HG03378 (cell line): Measurements from ENCODE around the gene PTH1R.

Source experiments
- ATAC-seq: cut with Tn5 transposase; IDR thresholded peaks from one replicate; pipeline ENCODE4 v1.9.1; 2021; ENCODE audit warnings: mild to moderate bottlenecking, moderate library complexity; ENCODE audit not compliant: unreplicated experiment

PTH1R gene

GRCh38 chr3:46877406-46878125 lies at the start of gene PTH1R:
Gene PTH1R (plus strand): TSS chr3:46877721. CDS start chr3:46883560, 5,839 bp downstream.
- ATAC-seq = no peak

DNA sequence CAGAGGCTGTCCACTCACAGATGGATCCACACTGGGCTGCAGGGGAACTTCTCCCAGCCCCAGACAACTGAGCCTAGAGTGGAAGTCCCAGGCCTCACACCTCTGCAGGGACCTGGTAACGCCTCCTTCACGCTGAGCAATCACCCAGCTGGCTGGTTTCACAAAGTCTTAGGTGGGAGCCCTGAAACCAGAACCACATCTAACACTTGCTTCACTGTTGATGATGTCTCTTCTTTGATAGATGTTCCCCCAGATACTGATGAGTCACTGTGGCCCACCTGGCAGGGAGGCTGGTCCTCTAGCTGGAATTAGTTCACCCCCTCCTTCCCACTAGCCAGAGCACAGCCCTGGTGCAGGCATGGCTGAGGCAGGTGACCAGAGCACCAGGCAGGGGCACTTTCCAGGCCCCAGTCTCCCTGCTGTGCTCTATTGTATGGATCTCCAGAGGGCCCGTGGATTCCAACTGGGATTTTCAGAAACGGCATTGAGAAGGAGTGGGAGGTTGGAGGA lies 47.8 kb upstream of the PTH1R start:
- ATAC-seq = peak; percentile 82

DNA sequence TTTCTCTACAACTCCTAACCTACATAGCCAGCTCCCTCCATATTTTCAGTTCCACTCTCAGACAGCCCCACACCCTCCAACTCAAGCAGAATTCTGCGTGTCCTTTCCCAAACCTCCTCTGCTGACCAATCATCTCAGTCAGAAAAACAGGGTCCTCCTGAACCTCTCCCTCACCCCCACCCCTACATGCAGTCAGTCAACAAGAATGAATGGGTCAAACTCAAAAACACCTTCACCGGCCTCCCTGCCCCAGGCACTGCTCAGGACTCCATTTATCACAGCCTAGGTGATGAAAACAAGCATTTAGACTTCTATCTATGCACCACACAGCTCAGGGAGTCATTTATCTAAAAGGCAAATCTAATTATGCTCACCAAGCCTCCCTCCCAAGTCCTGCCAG lies 46.7 kb upstream of the PTH1R start:
- ATAC-seq = no peak

DNA sequence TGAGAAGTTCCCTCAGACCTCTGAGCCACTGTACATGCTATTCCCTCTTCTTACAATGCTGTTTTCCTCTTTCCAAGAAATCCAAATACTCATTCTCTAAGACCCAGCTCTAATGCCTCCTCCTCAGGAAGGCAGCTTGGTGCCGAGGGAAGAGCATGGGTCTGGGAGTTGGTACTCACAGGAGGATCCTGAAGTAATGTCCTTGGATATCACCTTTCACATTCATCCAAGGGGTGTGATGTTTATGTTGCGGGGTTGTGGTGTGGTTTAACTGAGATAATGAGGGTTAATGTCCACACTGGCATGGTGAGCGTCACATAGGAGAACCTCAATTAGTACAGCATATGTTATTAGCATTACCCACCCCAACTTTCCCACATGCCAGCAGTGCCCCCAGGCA lies 46.2 kb upstream of the PTH1R start:
- no peak for ATAC-seq

DNA sequence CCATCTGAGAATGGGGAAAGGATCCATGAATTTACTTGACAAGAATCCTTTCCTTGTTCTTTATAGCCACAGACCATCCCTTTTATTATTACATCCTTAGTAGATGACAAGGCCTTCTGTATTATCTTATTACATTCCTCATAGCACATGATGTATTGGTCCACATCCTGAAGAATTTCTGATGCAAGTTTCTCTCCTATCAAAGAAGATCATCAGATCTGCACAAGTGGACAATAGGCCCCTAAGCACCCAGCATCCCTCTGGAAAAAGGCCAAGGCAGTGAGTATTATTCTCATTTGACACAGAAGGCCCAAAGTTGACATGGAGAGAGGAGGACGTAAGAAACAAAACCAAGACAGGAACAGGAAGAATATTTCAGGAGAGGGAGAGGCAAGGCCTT lies 45.7 kb upstream of the PTH1R start:
- no peak for ATAC-seq

DNA sequence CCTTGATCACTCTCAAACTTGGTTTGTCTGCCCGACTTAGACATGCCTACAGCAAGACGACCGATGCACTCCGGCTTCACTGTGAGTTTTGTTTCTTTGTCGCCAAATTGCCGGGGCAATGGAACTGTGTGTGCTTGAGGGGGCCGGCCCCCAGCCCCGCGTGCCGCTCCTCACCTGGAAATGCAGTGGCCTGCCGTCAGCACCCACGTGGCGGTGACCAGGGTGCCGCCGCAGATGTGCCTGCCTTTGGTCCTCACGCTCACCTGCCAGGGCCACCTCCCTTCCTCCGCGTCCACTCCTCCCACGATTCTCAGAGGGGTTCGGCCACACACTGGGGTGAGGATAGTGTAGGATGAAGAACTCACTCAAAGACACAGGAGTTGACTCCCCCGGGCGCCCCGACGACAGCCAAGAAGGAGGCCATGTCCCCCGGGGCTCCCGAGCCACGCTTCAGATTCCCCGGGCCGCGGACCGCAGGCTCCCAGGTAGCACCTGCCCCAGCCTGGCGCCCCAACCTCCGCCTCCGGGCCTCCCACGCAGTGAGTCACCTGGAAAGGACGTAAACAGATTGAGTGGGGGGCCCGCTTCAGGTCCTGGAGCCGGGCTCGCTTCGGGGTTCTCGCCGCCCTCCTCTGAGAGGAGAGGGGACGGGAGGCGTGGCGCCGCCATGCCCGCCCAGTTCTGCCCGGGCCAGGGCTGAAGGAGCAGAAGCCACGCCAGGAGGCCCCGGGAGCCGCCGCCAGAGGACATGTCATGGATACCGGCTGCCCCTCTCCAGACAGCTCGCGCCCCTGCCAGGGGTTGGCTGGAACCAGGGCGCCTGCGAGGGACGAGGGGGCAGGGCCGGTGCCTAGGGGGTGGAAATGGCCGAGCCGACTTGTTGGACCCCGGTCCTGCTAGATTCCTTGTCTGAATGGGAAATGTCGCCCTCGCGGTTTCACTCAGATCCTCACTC lies 43.9 kb upstream of the PTH1R start:
- no peak for ATAC-seq

GRCh38 chr3:46835054-46835453 lies 42.5 kb upstream of the PTH1R start:
- no peak for ATAC-seq

- ATAC-seq = no peak
Observed at GRCh38 chr3:46835491-46835890, 42.0 kb upstream of the PTH1R start.

DNA sequence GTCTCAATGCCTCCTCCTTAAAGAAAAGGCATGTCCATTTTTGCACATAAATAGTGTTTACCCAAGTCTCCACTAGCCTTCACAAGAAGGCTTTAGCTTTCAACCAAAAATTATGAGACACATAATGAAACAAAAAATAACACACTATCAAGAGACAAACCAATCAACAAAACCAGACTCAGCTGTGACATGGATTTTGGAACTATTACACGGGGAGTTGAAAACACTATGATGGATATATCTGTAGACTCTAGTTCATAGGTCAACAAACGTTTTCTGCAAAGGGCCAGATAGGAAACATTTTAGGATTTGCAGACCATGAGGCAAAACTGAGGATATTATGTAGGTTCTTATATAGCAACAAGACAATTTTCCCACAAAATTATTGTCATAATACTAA lies 39.2 kb upstream of the PTH1R start:
- no peak for ATAC-seq

- no peak for ATAC-seq
Observed at GRCh38 chr3:46840491-46840890, 37.0 kb upstream of the PTH1R start.

- ATAC-seq = no peak
Observed at GRCh38 chr3:46843508-46843907, 34.0 kb upstream of the PTH1R start.

- no peak for ATAC-seq
Observed at GRCh38 chr3:46844397-46844796, 33.1 kb upstream of the PTH1R start.

GRCh38 chr3:46844881-46845312 lies 32.6 kb upstream of the PTH1R start:
- no peak for ATAC-seq

GRCh38 chr3:46845397-46845859 lies 32.1 kb upstream of the PTH1R start:
- ATAC-seq = peak; percentile 38

- peak; percentile 46 for ATAC-seq
Observed at GRCh38 chr3:46845860-46846623, 31.5 kb upstream of the PTH1R start.

DNA sequence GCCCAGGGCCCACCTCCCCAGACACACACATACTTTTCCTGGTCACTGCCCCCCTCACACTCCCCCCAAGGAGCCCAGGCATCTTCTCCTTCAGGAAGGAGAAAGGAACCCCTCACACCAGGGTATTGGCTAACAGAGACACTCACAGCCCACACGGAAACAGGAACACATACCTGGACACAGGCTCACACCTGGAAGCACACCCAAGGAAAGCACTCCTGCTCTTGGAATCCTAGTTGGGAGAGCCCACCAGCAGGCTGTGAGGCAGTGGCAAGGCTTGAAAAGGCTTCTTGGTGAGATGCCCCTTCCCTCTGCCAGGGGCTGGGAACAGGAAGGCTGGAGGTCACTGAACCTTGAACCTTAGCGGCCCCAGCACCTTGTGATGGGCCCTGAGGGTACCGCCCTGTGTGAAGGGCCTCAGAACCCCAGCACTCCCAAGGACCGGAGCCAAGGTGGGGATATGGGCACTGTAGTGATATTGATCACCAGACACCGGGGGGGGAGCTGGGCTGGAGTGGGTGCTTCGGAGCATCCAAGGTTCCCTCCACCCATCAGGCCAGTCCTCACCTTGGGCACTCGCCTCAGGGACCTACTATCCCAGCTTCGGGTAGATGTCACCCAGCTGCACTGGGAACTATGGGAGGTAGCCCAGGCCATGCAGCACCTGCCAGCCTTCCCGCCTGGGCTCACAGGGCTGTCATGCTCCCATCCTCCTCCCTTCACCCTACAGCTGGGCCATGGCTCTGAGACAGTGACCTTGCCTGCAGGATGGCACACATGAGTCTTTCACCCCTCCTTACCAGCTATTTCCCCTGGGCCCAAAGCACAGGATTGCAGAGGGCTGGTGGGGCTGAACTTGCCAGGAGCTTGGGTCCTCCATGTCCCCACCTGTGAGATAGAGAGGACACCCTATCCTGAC lies 30.6 kb upstream of the PTH1R start:
- no peak for ATAC-seq

DNA sequence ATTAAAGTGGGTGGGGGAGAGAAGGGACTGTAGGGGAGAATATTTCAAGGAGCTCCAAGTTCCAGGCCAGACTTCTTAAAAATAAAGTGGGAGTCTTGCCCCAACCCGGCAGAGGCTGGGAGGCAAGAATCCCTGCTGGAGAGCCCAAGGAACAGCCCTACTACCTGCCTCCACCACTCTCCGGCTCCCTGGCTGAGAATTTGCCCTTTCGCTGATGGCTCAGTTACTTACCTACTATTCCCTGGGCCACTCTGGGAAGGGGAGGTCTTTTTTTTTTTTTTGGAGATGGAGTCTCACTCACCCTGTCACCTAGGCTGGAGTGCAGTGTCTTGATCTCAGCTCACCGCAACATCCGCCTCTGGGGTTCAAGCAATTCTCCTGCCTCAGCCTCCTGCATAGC lies 29.8 kb upstream of the PTH1R start:
- no peak for ATAC-seq

GRCh38 chr3:46848271-46849044 lies 29.1 kb upstream of the PTH1R start:
- no peak for ATAC-seq

DNA sequence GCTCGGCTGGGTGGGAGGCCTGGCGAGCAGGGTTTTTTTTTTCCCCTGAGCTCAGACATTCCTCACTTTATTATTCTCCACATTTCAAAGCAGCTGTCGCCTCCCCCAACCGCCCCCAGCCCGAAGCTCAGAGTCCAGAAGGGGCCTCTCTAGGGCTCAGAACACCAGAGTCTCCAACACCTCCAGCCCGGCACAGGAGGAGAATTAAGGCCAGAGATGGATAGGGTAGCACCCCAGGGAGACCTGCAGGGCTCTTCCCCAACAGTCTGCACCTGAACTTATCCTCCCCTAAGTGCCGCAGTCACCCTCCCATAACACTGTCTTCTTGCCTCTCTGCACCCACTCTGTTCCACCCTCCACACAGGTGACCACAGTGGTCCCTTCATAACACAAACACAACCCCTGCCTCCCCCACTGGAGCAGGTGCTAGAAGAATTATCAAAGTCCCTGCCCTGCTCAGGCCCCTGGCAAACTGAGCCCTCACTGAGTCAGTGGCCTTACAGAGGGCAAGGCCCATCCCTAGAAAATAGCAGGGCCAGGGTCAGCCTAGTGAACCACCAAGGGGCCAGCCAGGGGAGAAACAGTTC lies 28.4 kb upstream of the PTH1R start:
- ATAC-seq = no peak
